RWPE1 (cell line): ENCODE data around the gene RABGAP1.

Source experiments
- CTCF ChIA-PET: fragments of 350-600 bp; sonication (Branson Sonifier 250); formaldehyde crosslinking; extraction: SDS; loops from one replicate; lab custom pipeline; 2021; lab: Yijun Ruan, JAX
- POLR2A ChIA-PET: fragments of 400-600 bp; formaldehyde crosslinking; extraction: SDS; loops from one replicate; lab custom pipeline; 2020; ENCODE audit warnings: antibody characterized with exemption; ENCODE audit not compliant: low non-redundant PET; lab: Yijun Ruan, JAX
- DNase-seq: peaks from one replicate; pipeline ENCODE4 v3.0.0; 2012; ENCODE audit warnings: low spot score
- H3K27ac ChIP-seq: fragments of 450-650 bp; 2 replicates; pipeline ENCODE4 v1.5.1; 2017
- CTCF ChIP-seq: fragments of 450-650 bp; conservative IDR thresholded peaks from 2 replicates; pipeline ENCODE4 v1.5.1; 2017; ENCODE audit warnings: low read depth, mild to moderate bottlenecking

RABGAP1 gene

GRCh38 chr9:122941582-122942234 lies 888 bp downstream of the RABGAP1 start:
- DNase-seq: peak; percentile 50
- ChIA-PET CTCF (no interaction called here), POLR2A (interaction anchor here (0.6 to 2.0 kb wide), 2 partner anchors 10 to 15 kb away, joined by 4 to 12 read pairs; partner anchors contain the start of gene ZBTB26)
- H3K27ac ChIP-seq: peak overlapping the region; percentile 90
- no peak for TF ChIP-seq CTCF

GRCh38 chr9:122944960-122945888 lies 4.4 kb downstream of the RABGAP1 start:
- TF ChIP-seq CTCF: no peak
- ChIA-PET CTCF (no interaction called here), POLR2A (no interaction called here)
- no peak overlapping the region for H3K27ac ChIP-seq
- DNase-seq: no peak

- CTCF ChIA-PET: interaction anchor here (0.6 kb wide), 1 partner anchor 24 kb away, joined by 4 read pairs; no protein-coding TSS in a partner anchor
Observed at GRCh38 chr9:122946461-122947005, 5.7 kb downstream of the RABGAP1 start.

GRCh38 chr9:122948313-122948712 lies 7.5 kb downstream of the RABGAP1 start:
- DNase-seq: no peak
- no peak for TF ChIP-seq CTCF
- ChIA-PET POLR2A (interaction anchor here (0.6 kb wide), 1 partner anchor 72 kb away, joined by 3 read pairs; no protein-coding TSS in a partner anchor), CTCF (interaction anchor here (0.6 kb wide), 1 partner anchor 43 kb away, joined by 4 read pairs; no protein-coding TSS in a partner anchor)
- no peak overlapping the region for H3K27ac ChIP-seq

More at GRCh38 chr9:122946461-122947005, 5.7 kb downstream of the RABGAP1 start:
- no peak overlapping the region for H3K27ac ChIP-seq
- POLR2A ChIA-PET: no interaction called here
- no peak for TF ChIP-seq CTCF
- no peak for DNase-seq

- CTCF ChIA-PET: no interaction called here
- POLR2A ChIA-PET: no interaction called here
- no peak for DNase-seq
- H3K27ac ChIP-seq: no peak overlapping the region
- TF ChIP-seq CTCF: no peak
Observed at GRCh38 chr9:122949696-122950095, 8.9 kb downstream of the RABGAP1 start.

GRCh38 chr9:122950263-122950662 lies 9.4 kb downstream of the RABGAP1 start:
- CTCF ChIA-PET: no interaction called here
- no peak for DNase-seq

More at GRCh38 chr9:122950263-122950662, 9.4 kb downstream of the RABGAP1 start:
- H3K27ac ChIP-seq: no peak overlapping the region
- no peak for TF ChIP-seq CTCF
- POLR2A ChIA-PET: no interaction called here
